ENCODE measurements around the gene FZR1.

- TF ChIP-seq CTCF (conservative IDR thresholded peaks at IDR 0.05; ENCODE audit: low read depth, low read length) (no peak), EZH2 (IDR thresholded peaks at IDR 0.05; ENCODE audit: borderline replicate concordance, low read depth, low read length, poor library complexity, severe bottlenecking) (no peak)
These were observed 66.2 kb downstream of the FZR1 start for GRCh38 chr19:3572132-3572854.

Data from A673 (cell line).